Stimulated activated CD4-positive, alpha-beta T cell treated with anti-CD3 and anti-CD28 coated beads, Interleukin-4, amount 100 ng/mL, for 48 hours (primary cell): ENCODE data around the gene TCERG1L.

ENCODE experiments used
- DNase-seq, 2 donors: peaks; one replicate each; pipeline ENCODE4 v3.0.0-alpha.2; 2020; ENCODE audit warnings: low read depth in 2 of 2

The TCERG1L gene

DNA sequence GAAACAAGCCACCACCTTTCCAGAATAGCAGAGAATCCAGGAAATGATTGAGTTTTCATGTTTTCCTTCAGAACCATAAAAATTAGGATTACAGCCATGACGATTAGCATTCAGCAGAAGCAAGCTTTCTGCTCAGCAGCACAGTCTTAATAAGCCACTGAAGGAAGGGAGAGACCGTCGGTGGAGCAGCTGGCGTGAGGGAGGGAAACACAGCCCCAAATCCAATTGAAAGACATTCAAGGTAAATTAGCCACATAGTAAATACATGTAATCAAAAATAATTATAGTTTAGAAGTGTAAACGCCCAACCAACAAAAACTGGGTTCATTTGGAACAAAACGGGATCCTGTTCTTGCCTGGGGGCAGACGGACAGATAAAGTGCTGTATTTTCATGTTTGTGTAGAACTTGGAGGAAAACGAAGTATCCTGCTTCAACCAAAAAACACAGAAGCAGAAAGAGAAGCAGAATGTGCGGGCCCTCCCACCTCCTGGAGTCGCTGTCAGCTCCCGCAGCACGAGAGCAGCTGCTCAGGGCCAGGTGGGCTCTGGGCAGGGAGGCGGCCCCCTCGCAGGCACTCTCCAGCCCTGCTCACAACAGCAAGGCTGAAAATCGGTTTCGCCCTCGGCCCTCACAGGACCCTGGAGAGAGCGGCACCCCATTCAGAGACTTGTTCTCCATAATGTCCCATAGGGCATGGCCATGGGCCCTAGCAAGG lies 84.9 kb downstream of the TCERG1L start:
- DNase-seq = no peak

DNA sequence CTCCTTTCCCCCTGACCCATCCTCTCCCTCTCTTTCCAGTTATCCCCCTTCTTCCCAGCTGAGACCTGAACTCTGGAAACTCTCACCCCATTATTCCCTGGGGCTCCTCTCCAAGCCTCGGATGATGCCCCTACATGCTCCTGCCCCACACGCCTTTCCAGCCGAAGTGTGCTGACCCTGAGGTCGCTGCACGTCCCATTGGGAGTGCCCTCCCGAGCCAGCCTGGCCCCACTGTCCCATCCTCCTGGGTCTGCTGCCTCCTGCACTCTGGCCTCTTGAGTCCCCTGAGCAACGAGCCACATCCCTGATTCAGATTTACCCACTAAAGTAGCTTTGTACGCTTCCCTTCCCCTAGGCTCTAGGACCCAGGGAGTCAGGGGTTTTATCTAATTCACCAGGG lies 87.4 kb downstream of the TCERG1L start:
- no peak for DNase-seq

DNA sequence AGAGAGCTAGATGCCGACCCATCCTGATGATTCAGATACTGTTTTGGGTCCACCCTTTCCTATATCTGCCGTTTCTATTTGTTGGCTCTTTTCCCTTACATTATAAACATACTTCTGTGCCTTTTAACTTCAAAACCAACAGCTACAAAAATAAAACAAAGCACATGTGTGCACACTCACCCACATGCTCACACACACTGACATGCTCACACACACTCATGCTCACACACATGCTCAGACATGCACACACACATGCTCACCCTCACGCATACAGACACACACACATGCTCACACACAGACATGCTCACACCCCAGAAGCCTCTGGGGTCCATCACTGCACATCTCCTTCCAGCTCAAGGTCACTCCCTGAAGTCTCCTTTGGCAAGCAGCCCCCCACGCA lies 88.1 kb downstream of the TCERG1L start:
- no peak for DNase-seq

DNA sequence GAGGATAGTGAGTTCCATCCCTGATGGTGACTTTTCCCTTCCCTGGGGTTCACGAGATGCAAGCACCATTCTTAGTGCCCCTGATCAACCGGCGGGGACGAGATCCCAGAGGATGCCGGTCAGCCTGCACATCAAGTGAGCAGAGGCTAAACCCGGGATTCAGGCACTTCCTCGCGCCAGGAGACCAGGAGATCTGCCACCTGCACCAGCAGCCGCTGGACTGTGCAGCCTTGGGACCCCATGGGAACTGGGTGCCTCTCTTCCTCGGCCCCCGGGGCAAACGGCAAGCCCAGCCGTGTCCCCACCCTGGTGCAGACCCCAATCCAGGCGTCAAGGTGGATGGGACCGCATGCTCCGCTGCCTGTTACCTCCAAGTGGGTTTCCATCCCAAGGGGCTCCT lies 88.5 kb downstream of the TCERG1L start:
- no peak for DNase-seq

DNA sequence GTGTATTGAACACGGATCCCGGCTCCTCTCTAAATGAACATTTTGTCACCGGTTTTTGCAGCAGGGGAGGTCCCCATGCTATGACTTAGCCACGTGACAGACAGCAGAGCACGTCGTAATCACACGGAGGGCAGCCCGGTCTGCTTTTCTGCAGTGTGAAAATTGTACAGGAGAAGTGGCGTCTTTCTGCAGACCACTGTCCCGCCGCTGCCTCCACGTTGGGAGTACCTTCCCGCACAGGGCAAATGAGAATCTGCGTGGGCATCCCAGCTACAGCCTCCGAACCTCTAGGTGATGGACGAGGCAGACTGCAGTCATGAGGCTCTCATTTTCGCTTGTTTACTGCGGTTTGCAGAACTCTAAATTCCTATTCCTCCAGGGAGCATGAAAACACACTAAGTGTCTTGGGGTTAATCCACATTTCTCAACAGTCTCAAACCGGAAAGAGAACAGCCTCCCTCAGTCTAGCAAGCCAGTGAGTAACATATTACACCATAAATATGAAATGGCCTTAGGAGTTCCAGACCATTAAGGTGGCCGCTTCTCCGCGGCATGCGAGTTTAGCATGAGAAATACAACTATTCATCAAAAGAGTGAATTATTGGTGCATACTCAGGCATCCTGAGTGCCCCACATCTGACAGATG lies 89.8 kb downstream of the TCERG1L start:
- DNase-seq = no peak

DNA sequence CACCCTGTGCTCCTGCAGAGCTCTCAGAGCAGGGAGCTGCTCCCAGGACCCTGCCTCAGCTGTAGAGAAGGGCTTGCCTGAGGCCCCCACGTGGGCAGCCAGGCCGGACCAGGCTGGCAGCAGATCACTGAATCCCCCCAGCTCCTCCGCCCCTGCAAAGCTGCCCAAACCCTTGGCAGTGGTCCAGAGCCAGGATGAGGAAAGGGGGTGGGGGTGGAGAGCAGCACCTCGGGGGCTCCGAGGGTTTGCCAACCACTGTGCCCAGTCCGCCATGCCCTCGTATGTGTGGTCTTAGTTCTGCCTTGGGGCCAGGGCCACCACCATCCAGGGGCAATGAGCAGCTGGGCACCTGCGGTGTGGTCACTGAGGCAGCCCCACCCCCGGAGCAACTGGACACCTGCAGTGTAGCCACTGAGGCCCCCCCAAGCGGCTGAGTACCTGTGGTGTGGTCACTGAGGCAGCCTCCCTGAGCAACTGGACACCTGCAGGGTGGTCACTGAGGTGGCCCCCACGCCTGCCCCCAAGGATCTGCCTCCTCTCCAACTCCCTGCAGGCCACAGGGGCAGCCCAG lies 90.8 kb downstream of the TCERG1L start:
- no peak for DNase-seq

DNA sequence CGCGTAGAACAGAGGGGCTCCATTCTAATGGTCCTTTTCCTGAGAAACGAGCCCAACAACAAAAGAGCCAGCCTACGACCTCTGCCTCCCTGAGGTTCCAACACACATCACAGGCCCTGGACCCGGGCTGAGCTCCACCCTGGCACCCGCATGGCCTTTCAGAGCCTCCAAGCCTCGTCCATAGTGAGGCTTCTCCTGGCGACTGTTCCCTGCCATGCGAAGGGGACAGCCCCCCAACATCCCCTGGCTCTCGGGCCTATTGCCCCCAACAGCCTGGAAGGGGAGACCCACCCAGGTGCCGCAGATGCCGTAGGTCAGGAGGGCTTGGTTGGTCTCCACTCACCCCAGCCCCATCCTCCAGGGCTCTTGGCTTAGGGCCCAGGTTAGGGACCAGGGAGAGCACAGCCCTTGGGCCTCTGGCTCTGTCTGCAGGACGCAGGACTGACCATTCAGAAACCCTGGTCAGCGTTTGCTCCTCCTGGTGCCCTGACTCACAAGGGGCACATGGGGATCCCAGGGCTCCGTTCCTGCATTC lies 91.5 kb downstream of the TCERG1L start:
- no peak for DNase-seq

DNA sequence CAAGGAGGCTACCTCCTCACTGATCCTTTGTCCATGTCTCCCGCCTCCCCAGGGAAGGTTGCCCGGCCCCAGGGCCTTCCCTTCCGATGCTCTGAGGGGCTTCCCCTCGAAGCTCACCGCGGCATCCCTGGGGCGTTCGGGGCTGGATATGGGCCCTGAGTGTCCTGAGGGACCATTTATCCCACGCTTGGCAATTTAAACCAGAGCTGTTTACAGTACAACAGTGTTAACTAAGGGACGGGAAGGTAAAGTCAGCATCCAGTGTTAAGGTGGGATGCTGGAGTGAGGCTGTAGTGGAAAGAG lies 92.0 kb downstream of the TCERG1L start:
- DNase-seq = no peak

DNA sequence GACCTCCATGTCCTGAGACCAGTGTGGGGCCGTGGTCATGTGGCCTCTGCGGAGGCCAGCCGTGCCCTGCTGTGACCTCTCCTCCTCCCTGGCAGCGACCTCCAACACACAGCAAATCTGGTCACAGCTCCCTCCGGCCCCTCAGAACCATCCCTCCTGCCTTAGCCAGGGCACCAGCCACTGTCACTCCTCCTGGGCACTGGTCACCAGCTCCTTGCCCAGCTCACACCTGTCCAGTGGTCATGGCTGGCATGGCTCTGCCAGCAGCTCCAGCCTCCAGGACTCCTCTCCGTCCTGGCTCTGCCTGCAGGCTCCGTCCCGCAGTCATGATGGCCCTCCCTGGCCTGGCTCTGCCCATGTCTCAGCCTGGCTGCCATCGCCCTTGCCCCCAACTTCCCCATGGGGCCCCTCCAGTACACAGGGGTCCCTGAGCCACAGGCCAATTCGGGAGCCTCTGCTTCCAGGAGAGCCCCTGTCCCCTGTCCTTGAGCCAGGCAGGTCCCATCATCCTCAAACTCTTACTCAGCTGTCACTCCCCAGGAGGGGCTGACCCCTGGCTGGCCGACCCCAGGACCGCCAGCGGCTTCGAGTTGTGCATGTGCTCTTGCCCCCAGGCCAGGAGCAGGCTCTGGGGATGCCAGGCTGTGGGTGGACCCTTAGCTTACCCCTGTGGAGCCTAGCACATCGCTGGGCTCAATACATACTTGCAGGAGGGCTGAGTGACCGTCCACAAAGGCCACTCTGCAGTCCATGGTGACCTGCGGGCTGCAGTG lies 92.5 kb downstream of the TCERG1L start:
- no peak for DNase-seq

DNA sequence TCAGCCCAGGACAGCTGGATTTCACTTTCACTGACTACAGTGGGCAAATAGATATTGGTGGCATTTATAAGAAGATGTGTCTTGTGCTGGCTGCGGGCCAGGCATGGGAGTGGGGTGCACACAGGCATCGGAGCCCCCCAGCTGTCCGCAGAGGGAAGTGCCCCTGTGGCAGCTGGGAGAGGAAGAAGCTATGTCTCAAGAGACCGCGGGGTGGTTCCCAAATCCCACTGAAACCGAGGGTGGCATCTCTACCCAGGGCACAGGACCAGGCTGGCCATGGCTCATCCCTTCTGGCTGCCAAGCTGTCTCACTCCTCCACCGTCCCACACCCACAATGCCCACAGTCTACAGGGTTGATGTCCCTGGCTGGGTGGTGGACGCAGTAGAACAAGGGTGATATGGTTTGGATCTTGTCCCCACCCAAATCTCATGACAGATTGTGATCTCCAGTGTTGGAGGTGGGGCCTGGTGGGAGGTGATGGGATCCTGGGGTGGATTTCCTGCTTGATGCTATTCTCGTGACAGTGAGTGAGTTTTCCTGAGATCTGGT lies 94.8 kb downstream of the TCERG1L start:
- no peak for DNase-seq

DNA sequence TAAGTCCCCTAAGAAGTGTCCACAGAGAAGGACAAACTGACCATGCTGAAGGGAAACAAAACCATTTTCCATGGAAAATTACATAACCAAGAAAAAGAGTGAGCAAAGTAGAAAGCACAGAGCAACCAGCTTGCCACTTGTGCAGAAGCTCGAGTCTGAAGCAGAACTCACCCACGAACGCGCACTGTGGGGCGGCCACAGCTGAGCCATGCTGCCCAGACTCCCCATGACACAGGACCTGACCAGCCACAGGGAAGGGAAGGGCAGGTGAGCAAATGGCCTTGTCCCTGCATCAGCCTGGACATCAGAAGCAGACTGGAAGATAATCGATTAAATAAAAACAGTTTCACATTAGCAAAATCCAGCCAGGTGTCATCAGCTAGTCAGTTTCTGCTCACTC lies 95.7 kb downstream of the TCERG1L start:
- DNase-seq = no peak

DNA sequence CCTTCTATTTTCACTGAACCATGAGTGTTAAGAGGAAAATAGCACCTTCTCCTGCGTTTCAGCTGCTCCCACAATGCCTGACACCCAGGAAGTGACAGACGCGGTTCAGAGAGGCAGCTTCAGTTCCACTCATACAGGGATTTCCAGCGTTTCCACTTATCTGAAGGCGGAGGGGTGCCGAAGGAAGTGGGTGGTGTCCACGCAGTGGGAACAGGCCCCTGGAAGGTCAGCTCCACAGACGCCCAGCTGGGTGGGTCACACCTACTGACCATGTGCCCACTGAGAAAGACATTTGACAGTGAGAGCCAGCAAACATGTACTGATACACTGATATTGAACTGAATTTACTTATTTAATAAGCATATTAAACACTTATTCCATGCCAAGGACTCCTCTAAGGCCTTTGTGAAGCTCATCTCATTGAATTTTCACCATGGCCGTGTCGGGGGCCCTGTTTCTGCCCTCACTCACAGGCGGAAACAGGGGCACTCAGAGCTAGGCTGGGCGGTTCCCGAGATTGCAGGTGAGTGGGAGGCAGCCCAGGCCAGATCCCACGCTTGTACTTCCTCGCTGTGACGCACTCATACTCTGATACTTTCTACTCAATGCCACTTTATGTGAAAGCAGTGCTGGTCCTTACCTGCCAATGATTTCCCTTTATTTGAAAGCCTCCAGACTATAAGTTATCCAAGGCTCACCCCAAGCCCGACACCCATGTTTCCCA lies 96.8 kb downstream of the TCERG1L start:
- DNase-seq = no peak

DNA sequence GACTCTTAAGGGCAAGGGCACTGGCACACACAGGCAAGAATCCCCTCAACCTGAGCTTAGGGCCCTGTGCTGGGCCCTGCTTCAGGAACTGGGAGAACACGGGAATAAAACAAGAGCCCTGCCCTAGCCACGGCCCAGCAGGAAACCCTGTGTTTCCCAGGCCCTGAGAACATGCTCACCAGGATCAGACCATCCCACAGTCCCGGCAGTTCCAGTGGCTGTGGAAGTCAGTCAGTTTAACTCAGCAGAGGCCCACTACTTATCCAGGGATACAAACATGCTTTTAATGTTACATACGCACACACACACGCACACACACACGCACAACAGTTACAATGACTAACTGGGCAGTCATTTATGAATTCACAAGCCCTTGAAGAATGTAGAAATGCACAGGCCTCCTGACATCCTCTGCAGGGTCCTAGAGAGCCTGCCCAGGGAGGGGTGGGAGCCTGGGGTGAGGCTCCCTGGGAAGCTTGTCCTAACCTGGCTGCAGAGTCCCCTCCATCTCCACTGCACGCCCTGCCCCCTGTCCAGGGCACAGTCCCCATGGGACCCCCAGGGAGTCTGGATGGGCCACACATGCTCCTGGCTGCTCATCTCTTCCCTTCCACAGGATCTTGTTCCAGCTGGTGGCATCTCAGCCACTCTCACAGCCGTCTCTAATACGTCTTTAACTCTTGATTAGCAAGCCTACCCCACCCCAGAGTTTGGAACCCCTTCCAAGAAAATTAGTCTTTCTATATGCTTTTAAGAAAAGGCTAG lies 97.6 kb downstream of the TCERG1L start:
- DNase-seq = no peak

DNA sequence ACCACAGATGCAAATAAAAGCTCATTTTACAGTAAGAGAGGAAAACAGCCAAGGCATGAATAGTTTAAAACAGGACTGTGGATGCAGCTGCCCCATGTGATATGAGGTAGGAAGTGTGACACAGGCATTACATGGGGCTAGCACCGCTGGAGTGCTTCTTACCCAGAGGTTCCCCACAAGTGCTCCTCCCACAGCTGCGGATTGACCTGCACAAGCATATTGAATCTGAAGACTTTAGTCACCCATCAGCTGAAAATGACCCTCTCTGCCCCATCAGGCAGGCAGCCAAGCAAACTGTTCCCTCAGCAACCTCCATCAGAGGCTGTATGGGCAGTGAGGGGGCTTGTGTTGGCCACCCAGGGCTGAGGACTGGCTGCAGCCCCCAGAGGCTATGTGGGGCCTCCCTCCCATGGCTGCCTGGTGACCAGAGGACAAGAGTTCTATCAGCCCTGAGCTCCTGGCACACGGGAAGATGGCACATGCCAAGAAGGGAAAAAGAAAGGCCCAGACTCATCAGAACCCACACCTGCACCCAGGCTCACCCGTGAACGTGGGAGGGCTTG lies 98.7 kb downstream of the TCERG1L start:
- no peak for DNase-seq

DNA sequence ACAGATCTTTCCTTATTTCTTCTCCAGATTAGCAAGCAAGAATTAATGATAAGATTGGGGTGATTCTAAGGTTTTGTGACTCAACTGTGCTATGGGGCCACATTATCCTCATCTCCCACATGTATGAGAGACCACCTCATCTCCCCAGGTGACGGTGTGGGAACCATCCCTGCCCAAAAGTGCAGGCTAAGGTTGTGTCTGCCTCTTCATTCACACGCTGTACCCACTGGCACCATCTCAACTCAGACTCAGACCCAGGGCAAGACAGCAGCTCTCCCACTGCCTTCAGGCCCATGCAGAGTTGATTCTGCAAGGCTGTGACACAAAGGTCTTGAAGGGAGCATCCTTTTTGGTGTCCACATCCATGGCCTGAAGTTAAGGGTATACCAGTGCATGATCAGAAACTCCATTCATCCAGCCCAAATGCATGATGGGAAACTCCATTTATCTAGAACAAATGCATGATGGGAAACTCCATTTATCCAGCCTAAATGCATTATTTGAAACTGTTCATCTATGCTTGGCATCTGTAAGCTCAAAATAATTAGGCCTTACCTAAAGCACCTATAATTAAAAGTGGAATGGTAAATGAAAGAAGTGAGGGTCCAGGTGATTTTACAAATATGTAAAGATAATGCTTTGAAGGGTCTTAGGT lies 99.4 kb downstream of the TCERG1L start:
- no peak for DNase-seq

DNA sequence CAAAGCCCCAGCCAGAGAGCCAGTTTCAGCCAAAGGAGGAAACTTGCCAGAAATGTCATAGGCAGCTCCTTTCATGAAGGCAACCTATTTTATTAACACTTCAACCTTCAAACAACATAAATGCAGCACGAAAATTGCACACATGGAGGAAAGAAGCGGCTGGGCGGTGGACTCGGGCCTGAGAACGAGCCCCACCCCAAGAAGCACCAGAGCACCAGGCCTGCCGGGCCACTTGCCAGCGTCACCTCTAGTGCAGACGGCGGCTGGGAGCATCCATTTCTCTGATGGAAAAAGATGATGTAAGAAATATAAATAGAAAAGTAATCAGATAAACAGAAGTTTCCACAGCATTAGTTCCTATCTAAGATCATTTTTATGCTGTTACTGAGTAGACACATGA lies 100.0 kb downstream of the TCERG1L start:
- no peak for DNase-seq

DNA sequence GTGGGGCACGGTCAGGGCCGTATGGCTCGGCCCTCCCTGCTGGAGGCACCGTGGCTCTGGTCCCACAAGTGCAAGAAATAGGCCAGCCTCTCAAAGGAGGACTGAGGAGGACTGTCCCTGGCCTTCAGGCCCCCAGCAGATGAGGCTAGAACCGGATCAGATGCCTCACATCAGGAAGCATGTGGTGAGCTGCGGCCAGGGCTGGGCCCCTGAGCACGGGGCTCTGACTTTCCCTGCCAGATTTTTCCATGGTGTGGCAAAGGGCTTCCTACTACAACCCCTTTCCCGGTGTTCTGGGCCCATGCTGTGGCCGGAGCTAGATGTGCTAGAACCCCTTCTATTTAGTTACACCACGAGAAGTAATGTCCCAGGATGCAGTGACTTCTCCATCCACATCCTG lies 100.4 kb downstream of the TCERG1L start:
- DNase-seq = no peak

DNA sequence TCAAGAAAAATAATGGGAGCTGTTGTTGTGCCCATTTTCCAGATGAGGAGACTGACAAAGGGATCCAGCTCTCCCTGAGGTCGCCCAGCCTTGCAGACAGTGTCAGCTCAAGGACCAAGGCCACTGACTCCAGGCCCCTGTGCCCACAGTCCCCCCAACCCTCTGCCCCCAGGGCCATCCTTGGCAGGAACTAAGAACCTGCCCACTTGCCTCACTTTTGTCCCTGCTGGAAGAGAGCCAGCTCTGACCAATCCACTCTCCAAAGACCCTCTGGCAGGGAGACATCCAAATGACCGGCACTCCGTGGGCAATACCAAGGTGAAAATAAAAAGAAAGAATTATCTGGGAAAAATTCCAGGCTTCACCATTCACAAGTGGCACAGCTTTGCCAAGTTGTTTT lies 101.3 kb downstream of the TCERG1L start:
- DNase-seq = no peak

DNA sequence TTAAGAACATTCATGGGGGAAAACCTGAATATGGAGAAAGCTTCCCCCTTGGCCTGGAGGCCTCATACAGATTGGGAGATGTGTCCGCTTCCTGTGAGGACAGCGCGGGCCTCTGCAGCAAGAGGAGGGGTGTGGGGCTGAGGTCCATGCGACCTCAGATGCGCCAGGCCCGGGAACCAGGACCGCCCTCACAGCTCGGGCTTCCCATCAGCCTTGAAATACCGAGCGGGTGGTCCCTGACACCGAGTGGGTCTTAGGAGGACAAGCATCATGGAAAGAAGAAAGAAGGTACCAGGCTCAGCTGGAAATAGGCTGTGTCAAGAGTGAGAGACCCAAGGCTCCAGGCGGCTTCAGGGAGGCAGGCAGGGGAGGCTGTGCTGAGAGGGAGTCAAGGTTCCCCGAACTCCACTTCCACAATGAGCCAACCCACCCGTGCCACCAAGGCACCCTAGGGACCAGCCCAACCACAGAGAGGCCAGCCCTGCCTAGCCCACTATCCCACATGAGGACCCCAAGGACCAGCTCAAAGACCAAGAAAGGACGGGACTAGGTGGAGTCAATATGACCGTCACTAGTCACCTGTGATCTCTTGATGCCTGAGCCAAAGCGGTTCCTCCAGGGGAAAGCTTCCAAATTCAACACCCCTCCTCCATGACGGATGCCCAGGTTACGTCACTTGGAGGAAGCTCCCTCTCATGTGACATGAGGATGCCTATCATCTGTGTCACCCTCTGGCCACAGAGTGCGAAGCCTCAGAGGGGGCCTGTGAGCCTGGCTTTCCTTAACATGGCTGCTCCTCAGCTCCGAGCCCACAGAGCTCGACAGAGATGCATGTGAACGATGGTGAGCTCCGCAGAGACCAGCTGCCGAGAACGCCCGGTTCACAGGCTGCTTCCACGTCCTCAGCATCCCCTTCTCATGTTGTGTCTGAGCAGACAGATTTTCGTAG lies 103.7 kb downstream of the TCERG1L start:
- DNase-seq = no peak
